Testis (tissue), 2 donors: ENCODE data around the gene PXN.

ENCODE experiments used
- CTCF ChIP-seq, 3 experiments: fragments of 450-650 bp in 2 of 3; fragments of 200-600 bp in 1 of 3; sonication (generic) in 1 of 3; IDR thresholded peaks; one replicate each; pipeline ENCODE4 v1.5.1; 2016 to 2019; ENCODE audit warnings: antibody characterized with exemption in 3 of 3, mild to moderate bottlenecking in 2 of 3, moderate library complexity in 1 of 3
- POLR2A ChIP-seq: fragments of 450-650 bp; IDR thresholded peaks from one replicate; pipeline ENCODE4 v1.6.1; 2017; ENCODE audit warnings: antibody characterized with exemption, mild to moderate bottlenecking, moderate library complexity

- TF ChIP-seq CTCF (IDR thresholded peaks at IDR 0.05) (no peak), POLR2A (no peak)
Observed at GRCh38 chr12:120194226-120194533, 71.3 kb downstream of the PXN start.
